RWPE2 (cell line): ENCODE data around the gene GABRB2.
"Not testable (repeated sequence)": the region's sequence is repeated elsewhere in the genome, so short reads cannot be mapped to it uniquely, and the experiment has no call there.

Experiments used
- ATAC-seq: fragments of 200-7000 bp; cut with Tn5 transposase; 3 replicates; pipeline ENCODE4 v1.9.1; 2021; ENCODE audit warnings: low read depth
- DNase-seq: peaks from one replicate; pipeline ENCODE4 v3.0.0-alpha.2; 2020; ENCODE audit warnings: low spot score
- H3K27ac ChIP-seq: fragments of 450-650 bp; 2 replicates; pipeline ENCODE4 v1.5.1; 2017; ENCODE audit warnings: mild to moderate bottlenecking; ENCODE audit not compliant: poor library complexity, severe bottlenecking
- H3K27me3 ChIP-seq: fragments of 250-450 bp; sonication (Bioruptor Pico); 2 replicates; pipeline ENCODE4 v1.5.1; 2021; ENCODE audit warnings: mild to moderate bottlenecking, moderate library complexity; ENCODE audit not compliant: insufficient read depth, poor library complexity, severe bottlenecking
- H3K36me3 ChIP-seq: fragments of 250-450 bp; sonication (Bioruptor Pico); 2 replicates; pipeline ENCODE4 v1.5.1; 2020; ENCODE audit warnings: low read depth, mild to moderate bottlenecking, moderate library complexity
- H3K4me1 ChIP-seq: fragments of 250-450 bp; sonication (Bioruptor Pico); 2 replicates; pipeline ENCODE4 v1.5.1; 2021; ENCODE audit warnings: mild to moderate bottlenecking, moderate library complexity; ENCODE audit not compliant: insufficient read depth, poor library complexity, severe bottlenecking
- H3K4me3 ChIP-seq: fragments of 250-450 bp; sonication (Bioruptor Pico); 2 replicates; pipeline ENCODE4 v1.5.1; 2021; ENCODE audit warnings: mild to moderate bottlenecking, moderate library complexity; ENCODE audit not compliant: severe bottlenecking
- H3K9me3 ChIP-seq: fragments of 250-450 bp; sonication (Bioruptor Pico); 2 replicates; pipeline ENCODE4 v1.5.1; 2021; ENCODE audit warnings: mild to moderate bottlenecking, moderate library complexity; ENCODE audit not compliant: severe bottlenecking
- CTCF ChIP-seq: fragments of 450-650 bp; IDR thresholded peaks from one replicate; pipeline ENCODE4 v1.5.1; 2017; ENCODE audit warnings: mild to moderate bottlenecking, moderate library complexity; ENCODE audit not compliant: poor library complexity, severe bottlenecking

GABRB2 gene

DNA sequence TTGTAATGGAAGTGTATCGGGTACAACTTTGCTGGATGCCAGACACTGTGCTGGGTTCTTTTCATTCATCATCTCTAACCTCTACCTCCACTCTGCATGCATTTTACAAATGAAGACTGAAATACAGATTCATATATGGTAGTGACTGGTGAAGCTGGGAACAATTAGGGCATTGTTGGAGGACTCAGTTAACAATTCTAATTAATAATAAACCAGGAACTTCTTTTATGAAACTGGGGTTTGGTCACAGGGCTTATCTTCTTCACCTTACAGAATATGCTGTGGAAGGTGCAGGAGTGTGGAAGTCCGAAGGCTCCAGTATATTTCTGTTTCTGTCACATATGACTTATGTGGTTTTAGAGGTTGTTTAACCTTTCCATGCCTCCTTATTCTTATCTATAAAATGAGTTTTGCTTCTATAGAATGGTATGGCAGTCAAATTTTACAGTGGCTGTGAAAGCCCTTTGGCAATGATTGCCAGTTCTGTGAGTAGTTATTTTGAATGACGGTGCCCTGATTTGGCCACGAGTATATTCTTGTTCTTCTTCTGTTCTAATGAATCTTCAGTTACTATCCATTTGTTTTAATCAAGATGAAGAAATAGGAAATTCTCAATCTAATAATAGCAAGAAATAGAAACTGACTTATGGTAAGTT, 284.7 kb downstream of the GABRB2 start:
- TF ChIP-seq CTCF: no peak
- ATAC-seq (no peak), DNase-seq (no peak)
- Histone ChIP-seq H3K27ac (no peak overlapping the region), H3K36me3 (no peaks in the 10 kb centered on the region), H3K4me3 (no peak overlapping the region), H3K27me3 (no peaks in the 10 kb centered on the region), H3K4me1 (no peaks in the 10 kb centered on the region), H3K9me3 (no peaks in the 10 kb centered on the region)

GRCh38 chr5:161258438-161258837, 288.1 kb downstream of the GABRB2 start:
- no peak for DNase-seq
- Histone ChIP-seq H3K27ac (no peak overlapping the region), H3K9me3 (no peaks in the 10 kb centered on the region), H3K4me1 (no peaks in the 10 kb centered on the region), H3K36me3 (no peaks in the 10 kb centered on the region), H3K4me3 (no peak overlapping the region), H3K27me3 (peaks cover 6% of the 10 kb centered on the region)
- no peak for ATAC-seq
- no peak for TF ChIP-seq CTCF

DNA sequence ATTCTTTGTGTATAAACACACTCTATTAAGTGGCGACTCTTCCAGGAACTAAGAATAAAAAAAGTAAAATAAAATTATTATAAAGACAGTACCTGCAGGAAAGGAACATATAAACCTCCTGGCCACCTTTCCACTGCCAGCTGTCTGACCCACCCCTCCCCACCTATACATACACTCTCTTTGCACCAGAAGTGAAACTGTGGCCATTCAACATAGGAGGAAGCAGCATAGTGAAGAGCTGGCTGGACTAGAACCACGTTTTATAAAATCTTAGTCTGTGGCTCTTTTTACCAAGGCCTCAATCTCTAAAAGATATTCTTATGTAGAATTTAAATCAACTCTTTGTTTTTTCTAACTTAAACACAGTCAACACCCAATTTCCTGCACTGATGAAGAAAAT, 289.6 kb downstream of the GABRB2 start:
- DNase-seq (no peak), ATAC-seq (no peak)
- Histone ChIP-seq H3K9me3 (no peaks in the 10 kb centered on the region), H3K27ac (no peak overlapping the region), H3K4me1 (no peaks in the 10 kb centered on the region), H3K27me3 (peaks cover 6% of the 10 kb centered on the region), H3K36me3 (no peaks in the 10 kb centered on the region), H3K4me3 (no peak overlapping the region)
- TF ChIP-seq CTCF: no peak

GRCh38 chr5:161252955-161253354, 293.6 kb downstream of the GABRB2 start:
- H3K9me3 ChIP-seq, H3K27ac ChIP-seq, H3K4me1 ChIP-seq, H3K36me3 ChIP-seq, ATAC-seq, H3K4me3 ChIP-seq, DNase-seq, H3K27me3 ChIP-seq: not testable (repeated sequence)

GRCh38 chr5:161246749-161247148, 299.8 kb downstream of the GABRB2 start:
- H3K4me1 ChIP-seq: no peaks in the 10 kb centered on the region
- TF ChIP-seq CTCF: no peak
- ATAC-seq: no peak
- no peak for DNase-seq
- H3K27me3 ChIP-seq: no peaks in the 10 kb centered on the region
- H3K27ac ChIP-seq: no peak overlapping the region
- H3K4me3 ChIP-seq: no peak overlapping the region
- no peaks in the 10 kb centered on the region for H3K9me3 ChIP-seq
- H3K36me3 ChIP-seq: no peaks in the 10 kb centered on the region

- not testable (repeated sequence) for DNase-seq
Observed at GRCh38 chr5:161245846-161246245, 300.7 kb downstream of the GABRB2 start.

More at GRCh38 chr5:161245846-161246245, 300.7 kb downstream of the GABRB2 start:
- H3K27me3 ChIP-seq, H3K27ac ChIP-seq, H3K36me3 ChIP-seq, ATAC-seq, H3K4me3 ChIP-seq, H3K4me1 ChIP-seq, H3K9me3 ChIP-seq: not testable (repeated sequence)
